ENCODE data around the gene RNASE4.

The RNASE4 gene

DNA sequence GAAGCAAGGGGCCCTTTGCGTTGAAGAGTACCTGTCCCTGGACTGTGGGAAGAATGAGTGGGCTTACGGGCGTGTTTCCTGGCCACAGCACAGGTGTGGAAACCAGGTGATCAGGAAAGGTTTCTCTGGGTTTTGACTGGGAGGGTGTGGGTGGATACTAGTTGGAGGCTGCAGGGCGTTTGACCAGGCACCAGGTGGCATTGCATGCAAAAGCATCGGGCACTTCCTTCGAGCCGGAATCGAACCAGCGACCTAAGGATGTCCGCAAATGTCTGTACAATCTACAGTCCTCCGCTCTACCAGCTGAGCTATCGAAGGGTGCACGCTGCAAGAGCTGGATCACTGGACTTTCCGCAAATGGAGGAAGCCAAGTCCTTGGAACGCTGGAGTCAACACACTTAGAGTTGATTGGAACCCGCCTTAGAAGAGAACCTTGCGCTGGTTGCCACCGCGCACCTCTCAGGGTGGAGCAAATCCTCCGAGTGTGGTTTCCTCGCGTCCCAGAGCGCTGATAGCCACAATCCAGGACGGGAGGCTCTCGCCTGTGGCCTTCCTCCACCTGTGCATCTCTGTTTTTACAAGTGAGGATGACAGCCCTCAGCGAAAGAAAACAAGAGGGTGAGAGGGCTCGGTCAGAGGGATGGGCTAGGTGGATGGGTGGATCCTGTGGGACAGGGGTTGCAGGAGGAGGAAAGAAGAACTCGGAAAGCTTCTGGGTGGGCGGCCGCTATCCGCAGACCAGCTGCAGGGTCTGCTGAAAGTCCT, 21.2 kb upstream of the RNASE4 start:
- TF ChIP-seq FOXM1 (IDR thresholded peaks at IDR 0.05; ENCODE audit: borderline replicate concordance, low read depth) (no peak), TEAD4 (IDR thresholded peaks at IDR 0.05) (peak; percentile 30; the same call in 1 of the 2 replicates), RAD21 (IDR thresholded peaks at IDR 0.05; ENCODE audit: low read depth) (peak; percentile 63)

DNA sequence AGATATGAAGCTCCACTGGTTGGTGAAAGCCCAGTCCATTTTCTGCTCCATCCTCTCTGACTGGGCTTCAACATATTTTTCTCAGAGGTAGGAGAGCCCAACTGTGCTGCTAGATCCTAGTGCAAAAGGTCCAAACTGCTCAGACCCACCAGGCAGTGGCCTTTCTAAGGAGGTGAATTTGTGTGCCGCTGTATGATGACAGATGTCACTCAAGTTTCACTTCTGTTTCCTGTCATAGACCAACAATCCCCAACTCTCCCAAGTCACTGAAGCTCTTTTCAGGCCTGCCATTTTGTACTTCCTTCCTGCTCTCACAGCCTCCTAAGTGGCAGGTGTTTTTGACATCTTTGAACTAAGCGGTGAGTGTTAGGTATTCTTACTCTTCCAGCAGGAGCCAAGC, 16.4 kb upstream of the RNASE4 start:
- TF ChIP-seq CEBPB (IDR thresholded peaks at IDR 0.05) (no peak), TCF12 (IDR thresholded peaks at IDR 0.05; ENCODE audit: low read depth) (no peak), NFIC (IDR thresholded peaks at IDR 0.05) (no peak), EP300 (IDR thresholded peaks at IDR 0.05; ENCODE audit: borderline replicate concordance) (no peak), CREB1 (IDR thresholded peaks at IDR 0.05; ENCODE audit: low read depth) (no peak), TEAD4 (IDR thresholded peaks at IDR 0.05) (no peak), EGR1 (IDR thresholded peaks at IDR 0.05) (no peak), RAD21 (IDR thresholded peaks at IDR 0.05; ENCODE audit: low read depth) (no peak), FOXM1 (IDR thresholded peaks at IDR 0.05; ENCODE audit: borderline replicate concordance, low read depth) (no peak)
- TF ChIP-seq, protein P1, sequence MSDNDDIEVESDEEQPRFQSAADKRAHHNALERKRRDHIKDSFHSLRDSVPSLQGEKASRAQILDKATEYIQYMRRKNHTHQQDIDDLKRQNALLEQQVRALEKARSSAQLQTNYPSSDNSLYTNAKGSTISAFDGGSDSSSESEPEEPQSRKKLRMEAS (IDR thresholded peaks at IDR 0.05) = no peak
- TF ChIP-seq, protein P2, sequence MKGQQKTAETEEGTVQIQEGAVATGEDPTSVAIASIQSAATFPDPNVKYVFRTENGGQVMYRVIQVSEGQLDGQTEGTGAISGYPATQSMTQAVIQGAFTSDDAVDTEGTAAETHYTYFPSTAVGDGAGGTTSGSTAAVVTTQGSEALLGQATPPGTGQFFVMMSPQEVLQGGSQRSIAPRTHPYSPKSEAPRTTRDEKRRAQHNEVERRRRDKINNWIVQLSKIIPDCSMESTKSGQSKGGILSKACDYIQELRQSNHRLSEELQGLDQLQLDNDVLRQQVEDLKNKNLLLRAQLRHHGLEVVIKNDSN (IDR thresholded peaks at IDR 0.05) = no peak

DNA sequence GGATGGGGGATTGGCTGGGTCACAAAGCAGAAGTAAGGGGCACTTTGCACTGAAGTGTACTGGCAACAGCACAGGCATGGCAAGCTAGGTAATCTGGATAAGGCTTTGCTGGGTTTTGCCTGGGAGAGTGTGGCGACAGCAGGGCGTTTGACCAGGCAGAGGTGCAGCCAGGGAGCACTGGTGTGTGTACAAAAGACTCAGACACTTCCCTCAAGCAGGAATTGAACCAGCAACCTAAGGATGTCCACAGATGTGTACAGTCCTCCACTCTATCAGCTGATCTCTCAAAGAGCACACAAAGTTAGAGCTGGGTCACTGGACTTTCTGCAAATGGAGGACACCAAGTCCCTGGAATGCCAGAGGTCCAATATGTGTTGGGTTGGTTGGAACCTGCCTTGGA, 15.4 kb upstream of the RNASE4 start:
- TF ChIP-seq CEBPB (IDR thresholded peaks at IDR 0.05) (no peak), CREB1 (IDR thresholded peaks at IDR 0.05; ENCODE audit: low read depth) (no peak), TAF1 (IDR thresholded peaks at IDR 0.05; ENCODE audit: low read depth) (no peak), TCF12 (IDR thresholded peaks at IDR 0.05; ENCODE audit: low read depth) (no peak), EGR1 (IDR thresholded peaks at IDR 0.05) (no peak), YY1 (IDR thresholded peaks at IDR 0.05; ENCODE audit: low read depth) (no peak), FOXM1 (IDR thresholded peaks at IDR 0.05; ENCODE audit: borderline replicate concordance, low read depth) (no peak)
- TF ChIP-seq, protein P3, sequence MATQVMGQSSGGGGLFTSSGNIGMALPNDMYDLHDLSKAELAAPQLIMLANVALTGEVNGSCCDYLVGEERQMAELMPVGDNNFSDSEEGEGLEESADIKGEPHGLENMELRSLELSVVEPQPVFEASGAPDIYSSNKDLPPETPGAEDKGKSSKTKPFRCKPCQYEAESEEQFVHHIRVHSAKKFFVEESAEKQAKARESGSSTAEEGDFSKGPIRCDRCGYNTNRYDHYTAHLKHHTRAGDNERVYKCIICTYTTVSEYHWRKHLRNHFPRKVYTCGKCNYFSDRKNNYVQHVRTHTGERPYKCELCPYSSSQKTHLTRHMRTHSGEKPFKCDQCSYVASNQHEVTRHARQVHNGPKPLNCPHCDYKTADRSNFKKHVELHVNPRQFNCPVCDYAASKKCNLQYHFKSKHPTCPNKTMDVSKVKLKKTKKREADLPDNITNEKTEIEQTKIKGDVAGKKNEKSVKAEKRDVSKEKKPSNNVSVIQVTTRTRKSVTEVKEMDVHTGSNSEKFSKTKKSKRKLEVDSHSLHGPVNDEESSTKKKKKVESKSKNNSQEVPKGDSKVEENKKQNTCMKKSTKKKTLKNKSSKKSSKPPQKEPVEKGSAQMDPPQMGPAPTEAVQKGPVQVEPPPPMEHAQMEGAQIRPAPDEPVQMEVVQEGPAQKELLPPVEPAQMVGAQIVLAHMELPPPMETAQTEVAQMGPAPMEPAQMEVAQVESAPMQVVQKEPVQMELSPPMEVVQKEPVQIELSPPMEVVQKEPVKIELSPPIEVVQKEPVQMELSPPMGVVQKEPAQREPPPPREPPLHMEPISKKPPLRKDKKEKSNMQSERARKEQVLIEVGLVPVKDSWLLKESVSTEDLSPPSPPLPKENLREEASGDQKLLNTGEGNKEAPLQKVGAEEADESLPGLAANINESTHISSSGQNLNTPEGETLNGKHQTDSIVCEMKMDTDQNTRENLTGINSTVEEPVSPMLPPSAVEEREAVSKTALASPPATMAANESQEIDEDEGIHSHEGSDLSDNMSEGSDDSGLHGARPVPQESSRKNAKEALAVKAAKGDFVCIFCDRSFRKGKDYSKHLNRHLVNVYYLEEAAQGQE (IDR thresholded peaks at IDR 0.05; ENCODE audit: low read depth) = no peak

DNA sequence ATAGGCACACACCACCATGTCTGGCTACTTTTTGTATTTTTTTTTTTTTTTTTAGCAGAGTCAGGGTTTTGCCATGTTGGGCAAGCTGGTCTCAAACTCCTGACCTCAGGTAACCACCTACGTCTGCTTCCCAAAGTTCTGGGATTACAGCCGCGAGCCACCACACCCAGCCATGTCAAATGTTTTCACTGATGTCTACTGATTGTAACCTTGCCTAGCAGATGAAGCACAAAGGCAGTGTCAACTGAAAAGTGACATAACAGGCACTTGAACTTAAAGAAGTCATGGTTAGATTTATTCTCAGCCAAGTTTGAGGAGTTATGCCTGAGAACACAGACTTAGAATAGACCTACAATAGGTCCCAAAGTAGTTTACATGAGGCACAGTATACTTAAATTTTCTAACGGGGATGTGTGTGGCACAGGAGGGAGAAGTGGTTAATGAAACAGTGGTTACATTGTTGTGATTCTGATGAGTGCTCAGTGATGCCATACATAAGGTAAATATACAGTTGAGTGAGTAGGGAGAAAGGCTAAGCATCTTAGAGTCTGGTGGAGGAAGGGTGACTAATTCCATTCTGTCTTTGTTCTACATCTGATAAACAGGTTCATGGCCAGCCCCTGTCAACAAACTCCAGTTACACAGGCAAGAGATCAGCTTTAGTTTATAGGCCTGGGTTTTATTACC, 12.6 kb upstream of the RNASE4 start:
- TF ChIP-seq ZBTB7A (IDR thresholded peaks at IDR 0.05; ENCODE audit: low read depth) (no peak), EP300 (IDR thresholded peaks at IDR 0.05; ENCODE audit: borderline replicate concordance) (no peak), NFIC (IDR thresholded peaks at IDR 0.05) (no peak), EGR1 (IDR thresholded peaks at IDR 0.05) (no peak), TEAD4 (IDR thresholded peaks at IDR 0.05) (no peak), RAD21 (IDR thresholded peaks at IDR 0.05; ENCODE audit: low read depth) (no peak), CREB1 (IDR thresholded peaks at IDR 0.05; ENCODE audit: low read depth) (no peak), YY1 (IDR thresholded peaks at IDR 0.05; ENCODE audit: low read depth) (no peak), TCF12 (IDR thresholded peaks at IDR 0.05; ENCODE audit: low read depth) (no peak), TAF1 (IDR thresholded peaks at IDR 0.05; ENCODE audit: low read depth) (no peak), FOXM1 (IDR thresholded peaks at IDR 0.05; ENCODE audit: borderline replicate concordance, low read depth) (no peak), CEBPB (IDR thresholded peaks at IDR 0.05) (no peak)
- TF ChIP-seq, protein P3 (IDR thresholded peaks at IDR 0.05; ENCODE audit: low read depth) = no peak
- TF ChIP-seq, protein P1 (IDR thresholded peaks at IDR 0.05) = no peak
- TF ChIP-seq, protein P2 (IDR thresholded peaks at IDR 0.05) = no peak

DNA sequence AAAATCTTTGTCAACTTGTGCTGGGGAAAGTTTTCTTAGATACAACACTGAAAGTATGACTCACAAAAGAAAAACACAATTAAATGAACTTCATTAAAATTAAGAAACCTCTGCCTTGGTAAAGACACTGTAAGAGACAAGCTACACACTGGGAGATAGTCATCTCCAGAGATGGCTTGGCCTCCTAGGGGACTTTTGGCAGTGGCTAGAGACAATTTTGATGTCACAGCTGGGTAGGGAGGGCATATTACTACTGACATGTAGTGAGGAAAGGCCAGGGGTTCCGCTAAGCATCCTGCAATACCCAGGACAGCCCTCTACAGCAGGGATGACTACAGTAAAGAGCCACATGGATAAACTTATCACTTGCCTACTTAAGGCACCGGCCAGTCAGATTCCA, 8.7 kb upstream of the RNASE4 start:
- TF ChIP-seq CREB1 (IDR thresholded peaks at IDR 0.05; ENCODE audit: low read depth) (no peak), TAF1 (IDR thresholded peaks at IDR 0.05; ENCODE audit: low read depth) (no peak), CEBPB (IDR thresholded peaks at IDR 0.05) (no peak), NFIC (IDR thresholded peaks at IDR 0.05) (no peak), FOXM1 (IDR thresholded peaks at IDR 0.05; ENCODE audit: borderline replicate concordance, low read depth) (no peak)
- TF ChIP-seq, protein P3 (IDR thresholded peaks at IDR 0.05; ENCODE audit: low read depth) = no peak

Measured in Ishikawa (cell line).